ENCODE results near the gene DAD1. TPM values are rescaled to one million over a fixed set of nuclear protein-coding genes. Genes with fewer than 3 reads are reported as not detected.
"Not testable (repeated sequence)": the region's sequence is repeated elsewhere in the genome, so short reads cannot be mapped to it uniquely, and the experiment has no call there.

DAD1 gene
- polyA plus RNA-seq, 3 donors: 244 to 279 (median 277) TPM

GRCh38 chr14:22600027-22600426 lies 11.0 kb upstream of the DAD1 start:
- DNase-seq (ENCODE audit: low read depth in 3 of 3, low spot score in 2 of 3): no peak

- DNase-seq (ENCODE audit: low read depth in 3 of 3, low spot score in 2 of 3): no peak
Observed at GRCh38 chr14:22599349-22599748, 10.3 kb upstream of the DAD1 start.

GRCh38 chr14:22598896-22599244 lies 9.8 kb upstream of the DAD1 start:
- peak; percentile 19 to 31 (median 26) for DNase-seq (ENCODE audit: low read depth in 3 of 3, low spot score in 2 of 3)

- peak; percentile 59 to 65 (median 61) for DNase-seq (ENCODE audit: low read depth in 3 of 3, low spot score in 2 of 3)
Observed at GRCh38 chr14:22598099-22598895, 9.3 kb upstream of the DAD1 start, which contains the start of gene ABHD4. Gene ABHD4 (plus strand): TSS chr14:22598300. CDS start chr14:22598307, 7 bp downstream.

- no peak for DNase-seq (ENCODE audit: low read depth in 3 of 3, low spot score in 2 of 3)
Observed at GRCh38 chr14:22597771-22598098, 8.7 kb upstream of the DAD1 start.

GRCh38 chr14:22597265-22597664 lies 8.2 kb upstream of the DAD1 start:
- DNase-seq (ENCODE audit: low read depth in 3 of 3, low spot score in 2 of 3): no peak

GRCh38 chr14:22596354-22596879 lies 7.4 kb upstream of the DAD1 start:
- DNase-seq (ENCODE audit: low read depth in 3 of 3, low spot score in 2 of 3): no peak

- DNase-seq (ENCODE audit: low read depth in 3 of 3, low spot score in 2 of 3): no peak
Observed at GRCh38 chr14:22594156-22594716, 5.2 kb upstream of the DAD1 start.

GRCh38 chr14:22593601-22594000 lies 4.6 kb upstream of the DAD1 start:
- no peak for DNase-seq (ENCODE audit: low read depth in 3 of 3, low spot score in 2 of 3)

- no peak for DNase-seq (ENCODE audit: low read depth in 3 of 3, low spot score in 2 of 3)
Observed at GRCh38 chr14:22593189-22593588, 4.2 kb upstream of the DAD1 start.

GRCh38 chr14:22588526-22589095 lies 413 bp downstream of the DAD1 start:
- DNase-seq (ENCODE audit: low read depth in 3 of 3, low spot score in 2 of 3): no peak

GRCh38 chr14:22587677-22588422 lies 1.2 kb downstream of the DAD1 start:
- not testable (repeated sequence) for DNase-seq (ENCODE audit: low read depth in 3 of 3, low spot score in 2 of 3)

GRCh38 chr14:22587247-22587646 lies 1.8 kb downstream of the DAD1 start:
- no peak for DNase-seq (ENCODE audit: low read depth in 3 of 3, low spot score in 2 of 3)

- no peak for DNase-seq (ENCODE audit: low read depth in 3 of 3, low spot score in 2 of 3)
Observed at GRCh38 chr14:22583994-22584393, 5.0 kb downstream of the DAD1 start.

GRCh38 chr14:22580625-22581024 lies 8.4 kb downstream of the DAD1 start:
- no peak for DNase-seq (ENCODE audit: low read depth in 3 of 3, low spot score in 2 of 3)

- DNase-seq (ENCODE audit: low read depth in 3 of 3, low spot score in 2 of 3): no peak
Observed at GRCh38 chr14:22579881-22580280, 9.1 kb downstream of the DAD1 start.

GRCh38 chr14:22579236-22579635 lies 9.8 kb downstream of the DAD1 start:
- DNase-seq (ENCODE audit: low read depth in 3 of 3, low spot score in 2 of 3): no peak

GRCh38 chr14:22577334-22577908 lies 11.6 kb downstream of the DAD1 start:
- DNase-seq (ENCODE audit: low read depth in 3 of 3, low spot score in 2 of 3): no peak

GRCh38 chr14:22573804-22574203 lies 15.2 kb downstream of the DAD1 start:
- DNase-seq (ENCODE audit: low read depth in 3 of 3, low spot score in 2 of 3): no peak

- no peak for DNase-seq (ENCODE audit: low read depth in 3 of 3, low spot score in 2 of 3)
Observed at GRCh38 chr14:22572562-22573058, 16.4 kb downstream of the DAD1 start.
